Measurements from ENCODE around the gene ZNF282. TPM values are rescaled to one million over a fixed set of nuclear protein-coding genes. Genes with fewer than 3 reads are reported as not detected.
A peak's percentile ranks its signal among the peaks of the same experiment; 100 is the strongest.

The ZNF282 gene
- total and polyA plus RNA-seq, 7 donors = 7.6 to 22.5 (median 15.3) TPM

DNA sequence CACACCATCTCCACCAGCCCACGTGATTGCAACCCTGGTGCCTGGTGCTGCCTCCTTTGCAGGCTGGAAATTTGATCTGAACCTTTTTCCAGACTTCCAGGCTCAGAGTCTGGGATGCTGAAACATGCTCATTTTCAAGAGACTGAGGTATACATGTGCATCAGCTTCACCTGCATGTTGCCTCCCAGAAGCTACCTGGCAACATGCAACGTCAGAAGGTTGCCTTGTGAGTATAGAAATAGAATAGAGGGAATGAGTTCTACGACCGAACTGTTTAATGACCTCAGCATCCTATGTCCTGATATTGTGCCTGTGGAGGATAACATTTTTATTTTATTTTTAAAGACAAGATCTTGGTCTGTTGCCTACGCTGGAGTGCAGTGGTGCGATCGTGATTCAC, 42.2 kb downstream of the ZNF282 start:
- H3K27me3 ChIP-seq (ENCODE audit: insufficient read depth in 3 of 3, low read length in 2 of 3) = peaks cover 0 to 2% (median 0%) of the 10 kb centered on the region in 3 donors
- intact Hi-C loops (cut with DNase I) = loop anchor here (5.0 to 10.0 kb wide), 2 partner anchors 40 to 83 kb away; partner anchors contain the start of gene ZNF282 (in 2 of the 2)
- DNase-seq = no peak
- WGBS, 3 donors = 73 to 81% (median 77%) methylated on average over 7 of the region's 7 CpGs
- no peak overlapping the region for H3K27ac ChIP-seq
- H3K4me1 ChIP-seq = peaks cover 12% of the 10 kb centered on the region
- TF ChIP-seq CTCF (IDR thresholded peaks at IDR 0.05) = no peak
- H3K9me3 ChIP-seq = no peaks in the 10 kb centered on the region
- ATAC-seq = no peak
- H3K36me3 ChIP-seq (ENCODE audit: insufficient read depth in 1 of 2, low read depth in 1 of 2) = no peaks in the 10 kb centered on the region
- H3K4me3 ChIP-seq = no peak overlapping the region

- TF ChIP-seq CTCF (IDR thresholded peaks at IDR 0.05) = no peak
- WGBS, 3 donors = 77 to 82% (median 78%) methylated on average over 3 of the region's 3 CpGs
- Histone ChIP-seq H3K36me3 (ENCODE audit: insufficient read depth in 1 of 2, low read depth in 1 of 2) (no peaks in the 10 kb centered on the region), H3K4me3 (no peak overlapping the region), H3K4me1 (peaks cover 12% of the 10 kb centered on the region), H3K27ac (no peak overlapping the region), H3K27me3 (ENCODE audit: insufficient read depth in 3 of 3, low read length in 2 of 3) (peaks cover 0 to 2% (median 0%) of the 10 kb centered on the region in 3 donors), H3K9me3 (peaks cover 3% of the 10 kb centered on the region)
- intact Hi-C loops (cut with DNase I) = loop anchor here (5.0 to 10.0 kb wide), 2 partner anchors 41 to 83 kb away; partner anchors contain the start of gene ZNF282 (in 2 of the 2)
- ATAC-seq = no peak
- DNase-seq = no peak
These were observed 42.7 kb downstream of the ZNF282 start for GRCh38 chr7:149238051-149238450.

- H3K27me3 ChIP-seq (ENCODE audit: insufficient read depth in 3 of 3, low read length in 2 of 3) = peaks cover 0 to 2% (median 0%) of the 10 kb centered on the region in 3 donors
- WGBS, 3 donors = 1% methylated on average over 55 to 64 of the region's 64 CpGs
- H3K36me3 ChIP-seq (ENCODE audit: insufficient read depth in 1 of 2, low read depth in 1 of 2) = no peaks in the 10 kb centered on the region
- peaks cover 5% of the 10 kb centered on the region for H3K9me3 ChIP-seq
- H3K4me3 ChIP-seq = peak within 1 kb of the TSS; percentile 94
- peak; percentile 74 for TF ChIP-seq CTCF (IDR thresholded peaks at IDR 0.05)
- ATAC-seq = peak; percentile 100
- peaks cover 15% of the 10 kb centered on the region for H3K4me1 ChIP-seq
- intact Hi-C loops (cut with DNase I) = loop anchor here (5.0 to 10.0 kb wide), 2 partner anchors 42 to 85 kb away; partner anchors contain the start of gene ZNF282 (in 2 of the 2)
- peak within 1 kb of the TSS; percentile 83 for H3K27ac ChIP-seq
- peak; percentile 92 to 95 for DNase-seq
These were observed 44.2 kb downstream of the ZNF282 start, which contains the start of gene ZNF212 for GRCh38 chr7:149239345-149240143. TSS of gene ZNF212 (plus strand) at chr7:149239651. CDS start at chr7:149239779, 128 bp downstream.

DNA sequence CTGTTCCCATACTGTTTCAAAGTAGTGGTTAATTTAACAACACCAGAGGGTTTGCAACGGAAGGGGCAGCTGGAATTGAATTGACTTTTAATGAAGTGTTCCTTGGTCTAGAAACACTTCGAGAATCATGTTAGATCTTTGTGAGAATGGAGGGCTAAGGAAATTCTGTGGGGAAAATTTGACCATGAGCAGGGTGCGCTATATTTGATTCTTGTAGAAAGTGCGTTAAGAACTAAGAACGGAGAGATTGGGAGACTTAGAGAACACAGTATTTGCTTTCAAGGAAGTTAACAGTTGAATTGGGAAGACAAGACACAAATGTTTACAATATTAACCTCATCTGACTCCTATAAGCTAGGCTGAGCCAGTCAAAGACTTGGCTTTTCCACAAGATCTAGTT, 45.3 kb downstream of the ZNF282 start:
- intact Hi-C loops (cut with DNase I) = no loop called here
- Histone ChIP-seq H3K27me3 (ENCODE audit: insufficient read depth in 3 of 3, low read length in 2 of 3) (peaks cover 0 to 2% (median 0%) of the 10 kb centered on the region in 3 donors), H3K9me3 (peaks cover 5% of the 10 kb centered on the region), H3K27ac (no peak overlapping the region), H3K4me1 (peaks cover 15% of the 10 kb centered on the region), H3K4me3 (peak overlapping the region; percentile 94), H3K36me3 (ENCODE audit: insufficient read depth in 1 of 2, low read depth in 1 of 2) (no peaks in the 10 kb centered on the region)
- no peak for ATAC-seq
- no peak for DNase-seq
- 69 to 77% (median 73%) methylated on average over 5 of the region's 5 CpGs for WGBS, 3 donors
- TF ChIP-seq CTCF (IDR thresholded peaks at IDR 0.05) = no peak
